Measurements from ENCODE around the gene WASHC3. TPM values are rescaled to one million over a fixed set of nuclear protein-coding genes. Genes with fewer than 3 reads are reported as not detected.

WASHC3 gene
- total and polyA plus RNA-seq, 2 experiments from 2014 or later, result 59.8 to 66.8 TPM

DNA sequence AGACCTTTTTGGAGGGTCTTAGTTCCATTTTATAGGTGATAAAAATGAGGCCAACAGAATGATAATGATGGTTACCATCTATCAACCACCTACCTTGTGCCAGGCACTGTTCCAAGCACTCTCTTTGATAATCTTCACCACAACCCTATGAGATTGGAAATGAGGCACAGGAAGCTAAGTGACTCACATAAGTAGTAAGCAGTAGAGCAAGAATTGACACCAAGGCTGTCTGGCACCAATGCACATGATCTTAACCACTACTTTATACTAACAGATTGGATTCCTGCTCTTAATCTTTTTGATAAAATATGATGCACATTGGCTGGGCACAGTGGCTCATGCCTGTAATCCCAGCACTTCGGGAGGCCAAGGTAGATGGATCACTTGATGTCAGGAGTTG is 93.0 kb downstream of the WASHC3 start:
- WGBS (ENCODE audit: low lambda C conversion rate, missing lambda C conversion rate), result 81% methylated on average over 1 of the region's 1 CpG
- Histone ChIP-seq H3K4me1 (ENCODE audit: insufficient read depth) (no peaks in the 10 kb centered on the region), H3K27me3 (no peaks in the 10 kb centered on the region), H2AFZ (no peak overlapping the region), H3K4me2 (no peak overlapping the region), H3K36me3 (replicated peaks; ENCODE audit: insufficient read depth, low read depth) (no peaks in the 10 kb centered on the region), H3K27ac (no peak overlapping the region), H3K9me2 (replicated peaks; ENCODE audit: insufficient read depth) (no peaks in the 10 kb centered on the region), H3K79me2 (no peaks in the 10 kb centered on the region), H3K4me3 (no peak overlapping the region), H3K9me3 (ENCODE audit: low read depth) (no peaks in the 10 kb centered on the region), H4K20me1 (ENCODE audit: insufficient read depth, poor library complexity, severe bottlenecking) (no peaks in the 10 kb centered on the region)
- no peak for DNase-seq (ENCODE audit: low spot score)
- TF ChIP-seq, protein P1, sequence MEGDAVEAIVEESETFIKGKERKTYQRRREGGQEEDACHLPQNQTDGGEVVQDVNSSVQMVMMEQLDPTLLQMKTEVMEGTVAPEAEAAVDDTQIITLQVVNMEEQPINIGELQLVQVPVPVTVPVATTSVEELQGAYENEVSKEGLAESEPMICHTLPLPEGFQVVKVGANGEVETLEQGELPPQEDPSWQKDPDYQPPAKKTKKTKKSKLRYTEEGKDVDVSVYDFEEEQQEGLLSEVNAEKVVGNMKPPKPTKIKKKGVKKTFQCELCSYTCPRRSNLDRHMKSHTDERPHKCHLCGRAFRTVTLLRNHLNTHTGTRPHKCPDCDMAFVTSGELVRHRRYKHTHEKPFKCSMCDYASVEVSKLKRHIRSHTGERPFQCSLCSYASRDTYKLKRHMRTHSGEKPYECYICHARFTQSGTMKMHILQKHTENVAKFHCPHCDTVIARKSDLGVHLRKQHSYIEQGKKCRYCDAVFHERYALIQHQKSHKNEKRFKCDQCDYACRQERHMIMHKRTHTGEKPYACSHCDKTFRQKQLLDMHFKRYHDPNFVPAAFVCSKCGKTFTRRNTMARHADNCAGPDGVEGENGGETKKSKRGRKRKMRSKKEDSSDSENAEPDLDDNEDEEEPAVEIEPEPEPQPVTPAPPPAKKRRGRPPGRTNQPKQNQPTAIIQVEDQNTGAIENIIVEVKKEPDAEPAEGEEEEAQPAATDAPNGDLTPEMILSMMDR (IDR thresholded peaks at IDR 0.05; ENCODE audit: poor library complexity), result no peak
- no peak for TF ChIP-seq EZH2phosphoT487 (IDR thresholded peaks at IDR 0.05; ENCODE audit: low read depth, severe bottlenecking, unreplicated experiment)
- no peak for TF ChIP-seq EZH2 (IDR thresholded peaks at IDR 0.05; ENCODE audit: borderline replicate concordance)

DNA sequence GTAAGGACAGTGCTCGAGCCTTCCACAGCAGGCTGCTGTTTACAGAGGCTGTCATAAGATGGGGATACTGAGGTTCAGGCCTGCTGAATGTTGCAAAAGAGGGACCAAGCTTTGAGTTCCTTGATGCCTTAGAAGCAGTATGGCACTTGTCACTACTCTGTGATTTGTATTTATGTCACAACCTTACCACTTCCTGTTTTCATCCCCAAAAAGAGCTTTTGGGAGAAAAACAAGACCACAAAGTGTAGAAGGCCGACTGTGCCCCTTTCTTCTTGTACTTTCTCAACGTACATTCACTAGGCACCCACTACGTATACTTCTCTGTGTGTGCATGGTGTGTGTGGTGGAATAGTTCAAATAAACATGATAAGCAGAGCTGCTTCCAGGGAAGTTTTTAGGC is 94.3 kb downstream of the WASHC3 start:
- Histone ChIP-seq H3K36me3 (replicated peaks; ENCODE audit: insufficient read depth, low read depth) (no peaks in the 10 kb centered on the region), H3K79me2 (no peaks in the 10 kb centered on the region), H3K4me1 (ENCODE audit: insufficient read depth) (no peaks in the 10 kb centered on the region), H3K27me3 (no peaks in the 10 kb centered on the region), H3K4me3 (no peak overlapping the region), H3K27ac (no peak overlapping the region), H3K9me2 (replicated peaks; ENCODE audit: insufficient read depth) (no peaks in the 10 kb centered on the region), H4K20me1 (ENCODE audit: insufficient read depth, poor library complexity, severe bottlenecking) (no peaks in the 10 kb centered on the region), H3K9me3 (ENCODE audit: low read depth) (no peaks in the 10 kb centered on the region), H2AFZ (no peak overlapping the region), H3K4me2 (no peak overlapping the region)
- 82% methylated on average over 4 of the region's 4 CpGs for WGBS (ENCODE audit: low lambda C conversion rate, missing lambda C conversion rate)
- DNase-seq (ENCODE audit: low spot score), result no peak
- no peak for TF ChIP-seq EZH2 (IDR thresholded peaks at IDR 0.05; ENCODE audit: borderline replicate concordance)
- TF ChIP-seq, protein P1 (IDR thresholded peaks at IDR 0.05; ENCODE audit: poor library complexity), result no peak
- TF ChIP-seq EZH2phosphoT487 (IDR thresholded peaks at IDR 0.05; ENCODE audit: low read depth, severe bottlenecking, unreplicated experiment), result no peak

DNA sequence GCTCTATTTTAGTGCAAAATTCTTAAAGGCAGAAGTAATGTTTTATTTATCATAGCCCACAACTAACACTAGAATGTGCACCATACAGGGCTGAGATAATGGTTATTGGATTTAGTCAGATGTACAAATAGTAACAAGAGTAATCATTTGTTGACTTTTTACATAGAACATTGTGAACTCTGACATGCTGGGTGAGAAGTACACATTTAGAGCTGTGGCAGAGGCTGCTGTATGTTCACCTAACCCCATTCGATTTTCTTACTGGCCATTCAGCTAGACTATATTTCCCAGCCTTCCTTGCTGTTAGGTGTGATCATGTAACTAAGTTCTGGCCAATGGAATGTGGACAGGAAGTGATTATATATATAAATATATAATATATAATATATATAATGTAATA is 95.3 kb downstream of the WASHC3 start:
- Histone ChIP-seq H3K27ac (no peak overlapping the region), H3K9me2 (replicated peaks; ENCODE audit: insufficient read depth) (no peaks in the 10 kb centered on the region), H4K20me1 (ENCODE audit: insufficient read depth, poor library complexity, severe bottlenecking) (no peaks in the 10 kb centered on the region), H3K4me2 (no peak overlapping the region), H3K4me1 (ENCODE audit: insufficient read depth) (no peaks in the 10 kb centered on the region), H3K9me3 (ENCODE audit: low read depth) (no peaks in the 10 kb centered on the region), H2AFZ (no peak overlapping the region), H3K4me3 (no peak overlapping the region), H3K79me2 (no peaks in the 10 kb centered on the region), H3K27me3 (no peaks in the 10 kb centered on the region), H3K36me3 (replicated peaks; ENCODE audit: insufficient read depth, low read depth) (no peaks in the 10 kb centered on the region)
- WGBS (ENCODE audit: low lambda C conversion rate, missing lambda C conversion rate), result 69% methylated on average over 1 of the region's 1 CpG
- DNase-seq (ENCODE audit: low spot score), result no peak
- TF ChIP-seq EZH2 (IDR thresholded peaks at IDR 0.05; ENCODE audit: borderline replicate concordance) (no peak), EZH2phosphoT487 (IDR thresholded peaks at IDR 0.05; ENCODE audit: low read depth, severe bottlenecking, unreplicated experiment) (no peak)
- TF ChIP-seq, protein P1 (IDR thresholded peaks at IDR 0.05; ENCODE audit: poor library complexity), result no peak

DNA sequence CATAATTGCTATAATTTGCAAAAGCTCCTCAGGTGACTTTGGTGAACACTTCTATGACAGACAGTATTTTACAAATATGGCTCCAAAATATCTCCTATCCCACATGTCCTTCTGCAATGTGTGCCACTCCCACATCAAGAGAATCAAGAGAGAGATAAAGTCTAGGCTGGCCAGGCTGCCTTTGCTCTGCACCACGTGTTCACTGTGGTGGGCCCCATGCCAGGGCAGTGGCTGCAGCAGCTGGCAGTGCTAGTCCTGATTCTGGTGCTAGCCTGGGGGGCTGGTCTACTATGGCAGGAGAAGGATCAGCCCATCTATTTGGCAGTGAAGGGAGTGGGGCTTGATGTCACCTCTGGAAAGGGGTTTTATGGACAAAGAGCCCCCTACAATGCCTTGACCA is 98.1 kb downstream of the WASHC3 start:
- Histone ChIP-seq H3K4me1 (ENCODE audit: insufficient read depth) (no peaks in the 10 kb centered on the region), H3K4me3 (no peak overlapping the region), H3K27ac (no peak overlapping the region), H3K4me2 (no peak overlapping the region), H3K9me3 (ENCODE audit: low read depth) (no peaks in the 10 kb centered on the region), H3K27me3 (no peaks in the 10 kb centered on the region), H3K9me2 (replicated peaks; ENCODE audit: insufficient read depth) (no peaks in the 10 kb centered on the region), H2AFZ (no peak overlapping the region), H3K79me2 (no peaks in the 10 kb centered on the region), H4K20me1 (ENCODE audit: insufficient read depth, poor library complexity, severe bottlenecking) (no peaks in the 10 kb centered on the region), H3K36me3 (replicated peaks; ENCODE audit: insufficient read depth, low read depth) (no peaks in the 10 kb centered on the region)
- WGBS (ENCODE audit: low lambda C conversion rate, missing lambda C conversion rate), result 59% methylated on average over 1 of the region's 1 CpG
- no peak for DNase-seq (ENCODE audit: low spot score)
- TF ChIP-seq, protein P1 (IDR thresholded peaks at IDR 0.05; ENCODE audit: poor library complexity), result no peak
- no peak for TF ChIP-seq EZH2phosphoT487 (IDR thresholded peaks at IDR 0.05; ENCODE audit: low read depth, severe bottlenecking, unreplicated experiment)
- no peak for TF ChIP-seq EZH2 (IDR thresholded peaks at IDR 0.05; ENCODE audit: borderline replicate concordance)

Measured in hepatocyte (in vitro differentiated cells).